Activated CD8-positive, alpha-beta memory T cell treated with anti-CD3 and anti-CD28 coated beads, Interleukin-2, amount 50 U/mL, for 48 hours (primary cell): ENCODE measurements around the gene KDR.

Experiments
- DNase-seq: peaks from one replicate; pipeline ENCODE4 v3.0.0-alpha.2; 2020

KDR gene

DNA sequence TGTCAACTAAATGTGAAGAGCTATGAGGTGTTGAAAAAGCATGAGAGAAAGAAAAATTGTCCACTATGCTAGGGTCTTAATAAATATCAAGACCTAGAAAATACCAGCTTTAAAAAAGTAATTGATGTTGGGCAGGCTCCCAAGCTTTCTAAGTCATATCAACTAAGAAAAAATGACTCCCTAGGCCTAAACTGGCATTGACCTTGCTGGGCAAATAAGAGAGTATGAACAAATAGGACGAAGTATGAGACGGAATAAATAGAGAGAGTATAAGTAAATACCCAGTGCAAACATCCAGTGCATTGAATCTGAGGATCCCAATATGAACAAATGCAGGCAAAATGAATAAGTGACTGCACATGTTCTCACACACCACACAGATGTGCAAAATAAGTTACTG lies 3.2 kb downstream of the KDR start:
- DNase-seq = no peak

DNA sequence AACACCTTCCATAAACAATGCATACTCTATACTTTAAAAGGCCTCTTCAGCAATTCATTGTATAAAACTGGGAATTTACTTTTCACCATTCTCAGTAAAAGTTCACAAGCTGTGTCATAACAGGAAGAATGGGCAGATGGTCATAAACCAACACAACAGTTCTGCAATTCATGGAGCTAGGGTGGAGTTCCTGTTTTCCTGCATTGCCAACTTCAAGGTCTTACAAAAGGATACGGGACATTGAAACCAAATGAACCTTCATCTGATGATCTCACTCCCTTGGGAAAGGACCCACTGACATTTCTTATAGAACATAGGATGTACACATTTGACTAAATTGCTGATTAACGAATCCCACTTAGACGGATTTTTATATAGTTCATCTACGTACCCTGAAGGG lies 4.1 kb downstream of the KDR start:
- DNase-seq = no peak

DNA sequence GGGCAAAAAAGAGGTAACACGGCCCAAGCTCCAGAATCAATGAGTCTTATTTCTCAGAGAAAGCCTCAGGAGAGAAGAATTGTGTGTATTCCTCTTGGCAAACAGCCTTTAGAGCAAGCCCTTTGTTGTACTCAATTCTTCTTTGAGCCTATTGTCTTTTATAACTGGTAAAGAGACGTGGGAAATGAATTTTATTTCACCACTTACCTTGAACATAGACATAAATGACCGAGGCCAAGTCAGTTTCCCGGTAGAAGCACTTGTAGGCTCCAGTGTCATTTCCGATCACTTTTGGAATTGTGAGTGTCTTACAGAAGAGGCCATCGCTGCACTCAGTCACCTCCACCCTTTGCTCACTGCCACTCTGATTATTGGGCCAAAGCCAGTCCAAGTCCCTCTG lies 7.0 kb downstream of the KDR start:
- no peak for DNase-seq

DNA sequence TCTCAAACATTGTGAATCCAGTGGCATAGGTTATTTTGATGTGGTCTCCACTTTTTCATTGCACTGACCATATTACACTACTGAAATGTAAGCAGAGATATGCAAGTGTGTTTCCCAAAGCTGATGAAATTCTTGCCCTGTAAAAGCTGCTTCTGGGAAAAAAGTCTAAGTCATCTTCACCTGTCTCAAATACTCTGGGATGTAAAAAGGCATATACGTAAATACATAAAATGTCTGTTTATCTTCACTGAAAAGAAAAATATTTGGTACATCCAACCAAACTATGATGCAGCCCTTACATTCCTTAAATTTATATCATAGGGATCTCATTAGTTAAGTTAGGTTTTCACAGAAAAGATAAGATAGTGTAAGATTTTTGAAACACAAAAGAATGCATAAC lies 7.9 kb downstream of the KDR start:
- no peak for DNase-seq

DNA sequence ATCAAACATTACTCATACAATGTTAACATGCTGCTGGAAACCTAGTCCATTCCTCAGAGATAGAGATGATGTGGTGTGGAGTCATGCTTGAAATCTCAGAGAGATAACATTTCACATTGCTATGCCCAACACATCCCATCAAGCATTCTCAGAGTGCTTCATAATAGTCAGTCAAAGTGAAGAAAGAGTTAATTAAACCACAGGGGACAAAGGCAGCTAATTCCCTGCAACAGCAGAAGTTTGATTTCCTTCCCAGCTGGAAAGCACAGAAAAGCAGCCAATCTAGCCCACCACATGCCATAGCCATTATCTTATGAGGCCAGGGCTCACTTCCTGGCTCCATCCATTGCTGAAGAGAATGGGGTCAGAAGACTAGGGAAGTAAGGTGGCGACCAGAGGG lies 8.9 kb downstream of the KDR start:
- DNase-seq = no peak

DNA sequence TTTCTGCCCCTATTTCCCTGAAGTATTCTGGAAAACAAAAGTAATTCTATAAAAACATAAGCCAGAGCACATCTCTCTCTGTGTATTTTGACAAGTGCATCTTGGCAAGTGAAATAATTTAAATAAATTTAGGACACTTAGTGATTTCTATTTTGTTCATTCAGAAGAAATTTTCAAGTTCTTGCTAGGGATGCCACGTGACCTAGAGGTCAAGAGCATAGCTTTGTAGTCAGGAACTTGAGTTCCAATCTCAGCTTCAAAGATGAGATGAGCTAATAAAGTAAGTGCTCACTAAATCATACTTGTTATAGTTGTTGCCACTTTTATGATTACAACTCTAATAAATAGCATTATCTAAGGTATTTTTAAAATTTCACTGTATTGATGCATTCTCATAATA lies 13.8 kb downstream of the KDR start:
- DNase-seq = no peak

DNA sequence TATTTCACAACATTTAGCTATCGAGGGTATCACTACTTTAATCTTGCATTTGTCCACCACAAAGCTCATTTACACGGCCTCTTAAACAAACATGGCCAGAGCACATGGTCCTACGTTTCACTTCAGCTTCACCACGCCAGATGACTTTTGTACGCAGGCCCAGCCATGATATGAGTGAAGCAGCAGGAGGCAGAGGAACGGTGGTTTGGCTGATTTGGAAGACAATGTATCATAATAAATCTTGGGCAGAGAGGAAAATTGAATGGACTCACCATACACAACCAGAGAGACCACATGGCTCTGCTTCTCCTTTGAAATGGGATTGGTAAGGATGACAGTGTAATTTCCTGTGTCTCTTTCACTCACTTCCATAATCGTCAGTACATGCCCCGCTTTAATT lies 15.3 kb downstream of the KDR start:
- DNase-seq = no peak

DNA sequence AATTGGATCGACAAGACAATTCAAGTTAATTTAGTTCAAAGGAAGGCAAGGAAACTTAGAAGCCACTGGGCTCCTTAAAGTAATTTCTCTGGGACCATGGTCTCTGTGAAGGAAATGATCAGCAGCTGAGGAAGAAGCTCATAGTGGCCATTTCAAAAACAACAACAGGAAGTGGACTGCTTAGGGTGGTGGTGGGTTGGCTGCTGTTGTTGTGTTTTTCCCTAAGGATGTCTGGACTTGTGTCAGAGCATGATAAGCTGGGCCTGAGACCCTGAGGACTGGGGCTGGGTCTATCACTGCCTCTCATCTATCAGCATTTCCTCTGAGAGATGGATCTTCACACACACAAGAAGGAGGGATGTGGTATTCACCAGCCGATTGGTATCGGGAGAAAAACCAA lies 18.3 kb downstream of the KDR start:
- DNase-seq = no peak

DNA sequence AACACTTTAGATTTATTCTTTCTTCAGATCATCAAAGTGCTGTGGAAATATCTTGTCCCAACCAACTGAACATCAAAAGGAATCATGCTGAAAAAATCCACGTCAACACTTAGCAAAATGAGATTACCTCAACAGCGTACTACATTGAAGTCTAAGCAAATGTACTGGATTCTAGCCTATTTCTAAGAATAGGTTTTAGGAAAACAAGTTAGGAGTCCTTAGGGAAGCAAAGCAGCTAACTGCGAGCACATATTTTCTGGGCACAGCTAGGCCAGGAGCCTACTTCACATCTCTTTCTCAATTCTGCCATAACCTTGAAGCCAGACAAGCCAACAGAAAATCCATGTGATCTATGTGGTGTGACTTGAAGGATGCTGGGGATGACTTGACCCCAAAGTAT lies 22.2 kb downstream of the KDR start:
- no peak for DNase-seq

DNA sequence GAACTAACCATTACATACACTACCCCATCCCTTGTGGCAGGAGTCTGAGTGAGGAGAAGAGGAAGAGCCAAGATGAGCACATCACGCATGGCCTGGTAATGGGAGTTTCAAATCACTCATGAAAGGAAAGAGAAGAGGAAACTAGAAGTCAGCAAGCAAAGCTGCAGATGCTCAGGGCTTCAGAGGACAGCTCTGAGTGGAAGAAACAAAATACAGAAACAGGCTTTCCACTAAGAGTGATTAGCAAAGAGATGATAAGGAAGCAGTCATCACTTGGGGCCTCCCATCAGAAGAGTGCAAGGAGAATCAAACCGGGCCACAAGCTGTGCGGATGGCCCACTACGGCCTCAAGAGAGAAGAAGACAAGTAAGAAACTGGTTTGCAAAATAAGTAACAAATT lies 25.6 kb downstream of the KDR start:
- DNase-seq = no peak

DNA sequence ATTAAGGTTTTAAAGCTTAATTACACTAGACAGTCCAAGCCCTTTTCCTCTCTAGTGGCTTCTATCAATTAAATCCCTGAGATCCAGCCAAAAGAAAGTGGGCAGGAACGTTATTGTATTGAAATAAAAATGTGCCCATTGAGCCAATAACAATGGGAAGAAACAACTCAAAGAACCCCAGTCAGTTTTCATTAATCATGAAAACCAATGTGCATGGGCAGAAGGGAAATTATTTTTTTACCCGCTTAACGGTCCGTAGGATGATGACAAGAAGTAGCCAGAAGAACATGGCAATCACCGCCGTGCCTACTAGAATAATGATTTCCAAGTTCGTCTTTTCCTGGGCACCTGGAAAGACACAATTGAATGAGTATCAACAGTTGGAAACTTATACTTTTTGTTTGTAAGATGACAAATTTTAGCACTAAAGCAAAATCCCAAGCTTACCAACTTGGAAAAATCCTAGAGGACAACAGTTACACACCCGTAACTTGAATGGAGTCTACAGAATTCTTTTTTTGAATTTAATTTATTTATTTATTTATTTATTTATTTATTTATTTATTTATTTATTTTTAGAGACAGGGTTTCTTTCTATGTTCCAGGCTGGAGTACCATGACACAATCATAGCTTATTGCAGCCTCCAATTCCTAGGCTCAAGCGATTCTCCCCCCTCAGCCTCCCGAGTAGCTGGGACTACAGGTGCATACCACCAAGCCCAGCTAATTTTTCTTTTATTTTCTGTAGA lies 26.8 kb downstream of the KDR start:
- no peak for DNase-seq

DNA sequence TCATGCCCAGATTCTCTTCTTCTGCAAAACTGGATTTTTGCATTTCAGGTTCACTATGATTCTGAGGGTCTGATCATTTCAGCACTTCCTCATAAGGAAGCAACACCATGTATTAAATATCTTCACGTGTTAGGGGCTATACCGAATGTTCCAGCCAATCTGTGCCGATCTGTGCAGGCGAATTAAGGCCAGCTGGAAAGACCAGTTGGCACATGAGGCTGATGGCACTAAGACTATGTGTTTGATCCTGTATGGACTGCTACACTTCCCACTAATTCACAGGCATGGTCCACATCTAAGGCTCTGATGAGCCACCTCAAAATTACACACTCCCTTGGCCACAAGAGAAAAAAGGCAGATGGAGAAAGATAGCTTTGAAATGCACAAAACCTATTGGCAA lies 28.8 kb downstream of the KDR start:
- DNase-seq = no peak

DNA sequence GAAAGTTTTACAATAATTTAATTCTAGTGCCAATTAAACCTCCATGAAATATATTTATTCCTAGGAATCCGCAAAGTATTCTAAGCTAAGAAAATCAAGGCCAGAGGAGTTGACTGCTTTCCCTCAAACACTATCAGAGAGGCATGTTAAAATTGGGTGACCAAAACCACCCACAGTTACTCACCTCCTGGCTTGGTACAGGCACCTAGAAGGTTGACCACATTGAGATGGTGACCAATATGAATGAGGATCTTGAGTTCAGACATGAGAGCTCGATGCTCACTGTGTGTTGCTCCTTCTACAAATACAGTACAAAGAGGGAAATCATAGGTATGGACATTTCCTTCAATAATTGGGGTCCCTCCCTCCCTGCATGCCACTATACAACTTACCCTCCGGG lies 29.4 kb downstream of the KDR start:
- DNase-seq = no peak

DNA sequence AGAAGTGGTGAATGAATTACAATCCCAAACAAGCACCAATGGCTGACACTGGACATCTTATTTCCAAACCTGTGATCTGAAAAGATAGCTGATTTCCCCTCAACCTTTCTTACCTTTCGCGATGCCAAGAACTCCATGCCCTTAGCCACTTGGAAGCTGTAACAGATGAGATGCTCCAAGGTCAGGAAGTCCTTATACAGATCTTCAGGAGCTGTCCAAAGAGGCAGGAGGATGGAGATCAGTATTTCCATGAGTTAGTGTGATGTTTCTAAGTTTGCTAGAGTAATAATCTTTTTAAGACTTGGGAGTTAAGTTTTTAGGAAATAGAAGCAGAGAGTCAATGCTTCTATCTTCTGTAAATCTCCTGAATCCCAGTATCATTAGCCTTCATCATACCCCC lies 32.9 kb downstream of the KDR start:
- DNase-seq = no peak

DNA sequence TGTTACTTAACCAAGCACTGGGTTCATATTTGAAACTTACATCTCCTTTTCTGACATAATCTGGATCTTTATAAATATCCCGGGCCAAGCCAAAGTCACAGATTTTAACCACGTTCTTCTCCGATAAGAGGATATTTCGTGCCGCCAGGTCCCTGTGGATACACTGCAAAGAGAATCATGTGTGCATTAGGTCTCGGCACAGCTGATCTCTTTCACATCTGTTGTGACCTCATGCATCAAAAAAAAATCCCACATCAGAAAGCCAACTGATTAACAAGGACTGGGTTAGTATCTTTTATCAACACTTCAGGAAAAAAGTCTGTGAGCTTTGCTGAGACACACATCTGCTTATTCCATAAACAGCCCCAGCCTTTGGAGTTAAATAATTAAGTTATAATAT lies 35.5 kb downstream of the KDR start:
- DNase-seq = no peak

DNA sequence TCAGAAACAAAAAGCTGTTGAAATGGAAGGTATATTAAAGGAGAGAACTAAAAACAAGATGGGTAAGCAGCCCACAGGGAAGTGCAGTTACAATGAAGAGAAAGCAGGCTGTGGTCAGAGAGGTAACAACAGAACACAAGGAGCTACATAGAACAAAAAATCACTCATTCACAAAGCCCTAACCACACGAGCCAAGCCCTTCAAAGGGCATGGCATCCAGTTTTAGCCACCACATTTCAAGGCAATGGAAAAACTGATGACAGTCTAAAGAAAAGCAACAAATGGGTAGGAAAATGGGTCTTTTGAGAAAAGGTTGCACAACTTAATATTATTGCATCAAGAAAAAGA lies 37.5 kb downstream of the KDR start:
- DNase-seq = no peak

DNA sequence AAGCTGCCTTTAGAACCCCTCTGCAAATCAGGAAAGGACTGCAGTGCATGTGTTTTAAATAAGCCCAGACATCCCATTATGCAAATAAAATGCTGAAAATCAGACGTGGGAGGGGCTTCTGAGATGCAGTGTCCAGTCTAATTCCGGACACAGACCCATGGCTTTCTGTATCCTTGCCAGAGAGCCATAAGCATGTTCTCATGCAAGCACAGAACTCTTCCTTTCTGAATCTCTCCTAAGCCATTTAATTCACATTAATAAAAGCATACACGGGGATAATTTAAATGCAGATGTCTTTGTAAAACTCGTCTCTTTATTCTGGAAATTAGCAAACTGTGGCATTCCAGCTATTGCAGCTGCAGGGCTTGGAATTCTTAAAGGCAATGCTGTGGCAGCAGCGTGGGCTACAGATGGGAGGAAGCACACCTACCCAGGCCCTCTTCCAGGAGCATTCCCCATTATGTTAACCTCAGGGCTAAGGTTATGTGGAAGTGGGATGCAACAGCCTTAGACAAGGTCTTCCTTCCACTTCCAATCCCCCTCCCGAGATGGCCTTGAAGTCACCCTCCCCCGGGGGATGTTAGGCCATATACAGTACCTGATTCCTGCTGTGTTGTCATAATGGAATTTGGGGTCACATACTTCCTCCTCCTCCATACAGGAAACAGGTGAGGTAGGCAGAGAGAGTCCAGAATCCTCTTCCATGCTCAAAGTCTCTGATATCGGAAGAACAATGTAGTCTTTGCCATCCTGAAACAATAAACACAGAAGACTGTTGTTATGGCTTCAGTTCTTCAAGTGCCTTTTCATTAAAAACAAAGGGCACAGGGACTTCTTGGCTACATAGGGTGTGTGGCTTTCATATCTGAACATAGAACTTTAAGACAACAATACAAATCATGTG lies 38.1 kb downstream of the KDR start:
- DNase-seq = no peak

DNA sequence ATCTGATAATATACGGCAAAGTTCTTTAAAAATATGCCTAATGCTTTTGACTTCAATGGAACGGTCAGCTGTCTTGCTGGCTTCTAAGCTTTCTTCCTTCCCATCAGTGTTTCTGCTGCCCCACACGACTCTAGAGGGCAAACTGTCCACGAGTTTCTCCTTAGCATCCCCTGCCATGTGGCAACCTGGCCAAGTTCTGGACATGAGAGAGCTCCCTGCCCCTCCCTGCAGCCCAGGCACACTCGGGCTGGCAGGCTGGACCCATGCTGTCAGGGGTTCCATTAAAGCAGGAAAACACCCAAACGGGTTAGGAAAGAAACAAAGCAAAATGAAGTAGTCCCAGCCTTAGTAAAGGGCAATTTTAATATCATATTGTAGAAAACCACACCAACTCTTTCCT lies 38.8 kb downstream of the KDR start:
- no peak for DNase-seq

DNA sequence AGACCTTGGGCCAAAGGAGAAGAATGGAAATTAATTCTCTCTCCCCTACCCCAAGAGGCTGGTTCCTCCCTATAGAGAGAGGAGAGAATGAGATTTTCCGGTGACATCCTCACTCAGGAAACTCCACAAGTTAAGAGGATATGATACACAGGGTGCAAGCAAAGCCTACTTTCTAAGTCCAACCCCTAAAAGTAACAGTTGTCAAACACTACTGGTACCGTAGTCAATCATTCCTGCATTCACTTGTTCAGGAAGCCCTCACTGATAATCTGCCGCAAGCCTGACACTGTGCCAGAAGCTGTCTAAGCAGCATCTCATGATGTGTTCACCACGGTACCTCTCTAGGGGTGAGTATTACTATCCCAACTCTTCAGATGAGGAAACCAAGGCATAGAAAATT lies 41.7 kb downstream of the KDR start:
- DNase-seq = no peak

DNA sequence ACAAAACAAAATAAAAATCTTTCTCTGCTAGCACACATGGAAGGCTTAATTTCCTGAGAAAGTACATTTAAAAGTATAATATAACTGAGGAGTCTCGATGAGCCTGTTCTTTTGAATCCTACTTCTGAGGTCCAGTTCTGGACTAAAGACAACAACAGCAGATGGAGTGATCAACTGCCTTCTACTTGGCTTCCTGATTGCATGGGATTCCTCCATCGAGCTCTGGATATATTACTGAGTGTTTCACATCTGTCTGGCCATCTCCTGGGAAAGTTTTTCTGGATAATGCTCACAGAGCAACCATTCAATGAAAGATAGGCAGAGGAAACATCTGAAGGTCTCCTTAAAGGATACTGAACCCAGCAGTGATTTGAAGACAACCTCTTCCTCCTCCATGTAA lies 42.6 kb downstream of the KDR start:
- DNase-seq = no peak

DNA sequence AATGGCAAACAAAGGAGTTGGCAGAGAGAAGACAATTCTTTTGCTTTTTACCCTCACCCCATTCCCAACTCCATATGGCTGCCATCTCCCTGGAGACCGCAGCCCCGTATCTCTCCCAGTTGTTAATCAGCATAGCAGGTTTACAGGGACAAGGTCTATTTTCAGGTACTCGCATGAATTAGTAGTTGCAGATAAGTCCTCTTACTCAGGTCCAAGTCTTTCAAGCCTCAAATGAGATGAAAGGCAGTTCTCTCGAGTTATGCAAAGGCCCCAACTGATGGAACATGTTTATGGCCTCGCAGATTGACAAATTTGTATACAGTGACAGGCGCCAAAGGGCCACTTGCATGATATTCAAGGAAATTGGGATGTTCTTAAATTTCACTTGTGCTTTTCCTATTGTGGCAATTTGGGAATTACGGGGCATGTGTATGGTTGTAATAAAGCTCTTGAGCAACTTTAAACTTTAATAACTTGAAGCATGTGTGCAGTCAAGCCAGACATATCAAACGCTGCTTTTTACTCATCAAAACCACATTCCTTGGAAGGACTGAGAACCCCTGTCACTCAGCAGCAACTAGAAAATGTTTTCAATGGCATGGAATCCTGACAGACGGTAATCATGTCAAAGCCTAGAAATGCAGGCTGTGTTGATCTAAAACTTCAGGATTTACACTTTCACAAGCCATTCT lies 45.1 kb downstream of the KDR start:
- DNase-seq = no peak

DNA sequence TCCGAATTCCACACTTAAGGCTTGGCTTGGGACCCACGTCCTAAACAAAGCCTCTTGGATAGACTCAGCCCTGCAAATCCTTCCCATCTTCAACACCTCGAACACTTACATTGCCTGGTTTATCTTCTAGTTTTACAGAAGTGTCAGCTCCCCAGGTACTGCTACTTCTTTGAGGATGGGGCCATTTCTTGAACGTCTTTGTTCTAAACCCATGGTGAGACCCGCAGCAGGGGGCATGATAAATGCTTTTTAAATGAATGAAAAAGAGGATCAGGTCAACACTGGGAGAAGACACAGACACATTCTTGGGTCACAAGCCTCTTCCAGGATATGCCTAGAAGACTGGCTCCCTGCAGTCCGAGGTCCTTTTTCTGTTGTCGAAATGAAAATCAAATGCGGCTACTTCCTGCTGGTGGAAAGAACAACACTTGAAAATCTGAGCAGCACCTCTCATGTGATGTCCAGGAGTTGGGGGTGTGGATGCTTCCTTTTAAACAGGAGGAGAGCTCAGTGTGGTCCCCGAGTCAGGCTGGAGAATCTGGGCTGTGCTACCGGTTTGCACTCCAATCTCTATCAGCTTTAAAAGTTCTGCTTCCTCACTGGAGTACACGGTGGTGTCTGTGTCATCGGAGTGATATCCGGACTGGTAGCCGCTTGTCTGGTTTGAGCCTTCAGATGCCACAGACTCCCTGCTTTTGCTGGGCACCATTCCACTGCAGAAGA lies 45.8 kb downstream of the KDR start:
- no peak for DNase-seq

DNA sequence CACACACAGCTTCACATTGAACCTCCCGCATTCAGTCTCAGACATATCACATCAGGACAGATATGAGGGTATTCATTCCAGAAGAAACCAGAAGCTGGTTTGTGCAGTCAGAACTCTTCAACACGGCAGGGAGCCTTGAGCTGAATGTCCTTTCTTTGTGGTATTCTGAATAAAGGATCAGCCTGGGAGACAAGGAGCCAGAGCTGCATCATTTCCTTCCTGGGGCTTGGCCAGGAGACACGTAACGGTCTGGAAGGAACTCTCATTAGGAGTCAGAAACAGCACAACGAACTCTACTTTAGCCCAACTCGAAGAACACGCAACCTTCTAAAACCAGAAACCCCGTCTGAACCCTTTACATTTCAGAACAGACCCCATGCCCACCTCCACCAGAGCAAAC lies 46.4 kb downstream of the KDR start:
- no peak for DNase-seq
